K562 (cell line): ENCODE results near the gene TMEM72. TPM values are rescaled to one million over a fixed set of nuclear protein-coding genes. Genes with fewer than 3 reads are reported as not detected.

Source experiments
- ATF6 ChIP-seq: sonication (generic); formaldehyde crosslinking; IDR thresholded peaks from 2 replicates; pipeline ENCODE4 v1.4.0; 2020; ENCODE audit warnings: mild to moderate bottlenecking, missing genetic modification reagents
- CBFA2T2 ChIP-seq: fragments of 450-650 bp; conservative IDR thresholded peaks from 2 replicates; pipeline ENCODE4 v1.6.1; 2017; ENCODE audit warnings: mild to moderate bottlenecking
- CEBPG ChIP-seq, 3 experiments: fragments of 200-800 bp in 1 of 3; sonication (Bioruptor generic) in 1 of 3; sonication (generic) in 1 of 3; formaldehyde crosslinking in 1 of 3; IDR thresholded peaks in 2 of 3; conservative IDR thresholded peaks in 1 of 3; 2 replicates each; pipeline versions ENCODE4 v1.6.1 to v1.8.0; 2016 to 2022; ENCODE audit warnings: missing compliant biosample characterization in 2 of 3, missing genetic modification characterization in 2 of 3, mild to moderate bottlenecking in 1 of 3, missing genetic modification reagents in 1 of 3
- ETV6 ChIP-seq, 3 experiments: fragments of 150-350 bp in 1 of 3; sonication (generic) in 1 of 3; formaldehyde crosslinking in 1 of 3; IDR thresholded peaks; 2 replicates each; pipeline versions ENCODE4 v1.6.1 to v1.8.0; 2014 to 2022; ENCODE audit warnings: borderline replicate concordance in 2 of 3, low read depth in 2 of 3, antibody characterized with exemption in 1 of 3, low read length in 1 of 3, mild to moderate bottlenecking in 1 of 3, missing genetic modification reagents in 1 of 3
- EWSR1 ChIP-seq: fragments of 450-650 bp; IDR thresholded peaks from 2 replicates; pipeline ENCODE4 v1.6.1; 2018; ENCODE audit warnings: borderline replicate concordance, mild to moderate bottlenecking, low read depth, moderate library complexity; ENCODE audit not compliant: partially characterized antibody
- MAX ChIP-seq: sonication (generic); formaldehyde crosslinking; IDR thresholded peaks from 2 replicates; pipeline ENCODE4 v1.9.0; 2022; ENCODE audit warnings: mild to moderate bottlenecking, missing genetic modification reagents
- MXD1 ChIP-seq: fragments of 250-450 bp; sonication (Bioruptor Pico); IDR thresholded peaks from 2 replicates; pipeline ENCODE4 v1.8.0; 2021; ENCODE audit warnings: borderline replicate concordance, mild to moderate bottlenecking, moderate library complexity; ENCODE audit not compliant: poor library complexity, severe bottlenecking
- NR4A1 ChIP-seq, 2 experiments: fragments of 250-450 bp in 1 of 2; fragments of 450-650 bp in 1 of 2; sonication (Bioruptor Pico) in 1 of 2; IDR thresholded peaks; 2 replicates each; pipeline versions ENCODE4 v1.4.0 to v1.6.1; 2016 to 2020; ENCODE audit warnings: mild to moderate bottlenecking in 2 of 2, missing compliant biosample characterization in 1 of 2, missing genetic modification characterization in 1 of 2, moderate library complexity in 1 of 2
- TAL1 ChIP-seq: fragments of 450-650 bp; IDR thresholded peaks from 2 replicates; pipeline ENCODE4 v1.6.1; 2016; ENCODE audit warnings: mild to moderate bottlenecking
- UBTF ChIP-seq, 2 experiments: IDR thresholded peaks; 2 replicates each; pipeline ENCODE4 v1.6.1; 2012; ENCODE audit warnings: improper control_type of control experiment in 2 of 2, low read depth in 2 of 2, low read length in 2 of 2, borderline replicate concordance in 1 of 2
- ZNF354B ChIP-seq: fragments of 250-450 bp; sonication (Bioruptor Pico); IDR thresholded peaks from 2 replicates; pipeline ENCODE4 v1.4.0; 2020
- ZNF79 ChIP-seq: fragments of 250-450 bp; sonication (Bioruptor Pico); IDR thresholded peaks from 2 replicates; pipeline ENCODE4 v1.4.0; 2020; ENCODE audit warnings: low read depth, mild to moderate bottlenecking, moderate library complexity
- polyA plus RNA-seq, 8 experiments: library from polyadenylated mRNA; depleted of rRNA in 4 of 8; stranded (reverse) in 5 of 8; unstranded in 3 of 8; fragments of >200 nt; fragmentation: Nextera tagmentation in 2 of 8; fragmentation: Illumina TruSeq in 1 of 8; extraction: Ambion mirVana in 2 of 8; extraction: Trizol in 1 of 8; gene quantifications; 2 replicates each; pipeline versions ENCODE4 v1.2.1 to v1.2.3, GENCODE V29; 2011 to 2014; ENCODE audit warnings: inconsistent platforms in 1 of 8, missing spikeins in 1 of 8
- total RNA-seq, 7 experiments: library from RNA; depleted of rRNA in 6 of 7; stranded (reverse); fragments of >200 nt in 6 of 7; fragmentation: Illumina TruSeq in 2 of 7; extraction: Trizol in 2 of 7; gene quantifications; 2 replicates each; pipeline versions ENCODE4 v1.2.1 to v1.2.3, GENCODE V29; 2011 to 2021; ENCODE audit warnings: low replicate concordance in 1 of 7

TMEM72 gene
- total and polyA plus RNA-seq, 9 of the 15 experiments (the other 6 are each of a cell fraction or from before 2014, with no cell fraction given), result not detected

- TF ChIP-seq NR4A1 (CRISPR knock-in tag; IDR thresholded peaks at IDR 0.05) (no peak), NR4A1 (tag; IDR thresholded peaks at IDR 0.05) (no peak), ATF6 (no peak), TAL1 (peak; percentile 33; the same call in 1 of the 2 replicates), CEBPG (CRISPR knock-in tag; IDR thresholded peaks at IDR 0.05) (0 out of 2 replicates have a peak, but pooled peaks have one; percentile 13), CEBPG (tag; conservative IDR thresholded peaks at IDR 0.05 in 1 of 2, IDR thresholded peaks at IDR 0.05 in 1 of 2) (peak; percentile 88 to 92), ZNF79 (CRISPR knock-in tag) (no peak), CBFA2T2 (0 out of 2 replicates have a peak, but pooled peaks have one; percentile 19), UBTF (IDR thresholded peaks at IDR 0.05; ENCODE audit: borderline replicate concordance in 1 of 2, low read depth in 2 of 2, low read length in 2 of 2) (no peak), MXD1 (CRISPR knock-in tag) (no peak), EWSR1 (no peak), ZNF354B (CRISPR knock-in tag) (no peak), ETV6 (IDR thresholded peaks at IDR 0.05; ENCODE audit: borderline replicate concordance in 1 of 2, low read depth in 2 of 2, low read length in 1 of 2) (no peak), ETV6 (CRISPR knock-in tag; IDR thresholded peaks at IDR 0.05; ENCODE audit: borderline replicate concordance) (no peak), MAX (CRISPR knock-in tag) (no peak)
These were observed 19.4 kb upstream of the TMEM72 start (continued) for GRCh38 chr10:44891721-44892120.
